Pancreas (tissue), 10 donors: Measurements from ENCODE around the gene IL1RL2. TPM values are rescaled to one million over a fixed set of nuclear protein-coding genes. Genes with fewer than 3 reads are reported as not detected.

ENCODE experiments used
- ATAC-seq, 4 donors: fragments of 200-7000 bp; cut with Tn5 transposase; one replicate each; pipeline versions ENCODE4 v1.8.0 to v1.9.1; 2020; ENCODE audit warnings: mild to moderate bottlenecking in 4 of 4, moderate library complexity in 4 of 4
- DNase-seq, 6 donors: peaks; one replicate each; pipeline ENCODE4 v3.0.0-alpha.2; 2020
- FAIRE-seq: peaks from 2 replicates; lab custom pipeline; 2012; peaks lifted over from hg19 to GRCh38; lab: Jason Lieb, UNC
- H3K27ac ChIP-seq, 4 donors: fragments of 200-600 bp; sonication (generic); 1 replicate in 3 of 4; 2 replicates in 1 of 4; pipeline versions ENCODE4 v1.5.0 to v1.8.0; 2020
- H3K27me3 ChIP-seq, 4 donors: fragments of 200-600 bp; one replicate each; pipeline ENCODE4 v1.8.0; 2021
- H3K36me3 ChIP-seq, 3 donors: fragments of 200-600 bp; sonication (generic) in 1 of 3; one replicate each; pipeline versions ENCODE4 v1.5.0 to v1.8.0; 2020 to 2021
- H3K4me1 ChIP-seq, 3 donors: fragments of 200-600 bp; one replicate each; pipeline ENCODE4 v1.8.0; 2021
- H3K4me3 ChIP-seq, 4 donors: fragments of 200-600 bp; sonication (generic) in 2 of 4; one replicate each; pipeline versions ENCODE4 v1.5.0 to v1.8.0; 2020 to 2021
- H3K9me3 ChIP-seq, 4 donors: fragments of 200-600 bp; one replicate each; pipeline ENCODE4 v1.8.0; 2021
- CTCF ChIP-seq, 4 donors: fragments of 200-600 bp; sonication (generic) in 3 of 4; IDR thresholded peaks; one replicate each; pipeline versions ENCODE4 v1.5.0 to v1.8.0; 2021; ENCODE audit warnings: antibody characterized with exemption in 4 of 4
- WGBS, 2 donors: extraction: QIAGEN DNeasy Blood & Tissue Kit; methylation state at CpG; one replicate each; pipeline ENCODE4 v1.1.7; 2013; 5-methylcytosine and 5-hydroxymethylcytosine counted together
- intact Hi-C, 3 donors: fragments of 100-400 bp; cut with DNase I; formaldehyde crosslinking; loops; one replicate each; pipeline versions ENCODE4 v1.11.1 to v1.14.2; 2022
- polyA plus RNA-seq, 2 donors: library from polyadenylated mRNA; stranded (reverse); fragments of 200-250 nt; gene quantifications; one replicate each; pipeline ENCODE4 v1.2.3, GENCODE V29; 2013
- total RNA-seq, 6 donors: library from RNA; stranded (reverse); fragmentation: NEBNext Ultra II Directional in 4 of 6; extraction: Animal tissue kit (Norgen Biotek cat#: 25700) in 4 of 6; gene quantifications; one replicate each; pipeline versions ENCODE4 v1.2.1 to v1.2.4, GENCODE V29; 2021 to 2023
- donor health status: healthy with polysubstance abuse.
- donor health status: DM: no; HTN: no; CAD: no; lungs with moderate emphysema.
- donor health status: DM: no; HTN: no; CAD: no.
- donor health status: control.
- donor health status: control.
- donor health status: Bipolar disorder and iron deficiency.
- donor health status: DM: yes; HTN: yes; CAD: no.
- donor health status: DM: no; HTN: no; CAD: no.
- donor health status: DM: no; HTN: no; CAD: no.
- donor health status: DM: yes; HTN: yes; CAD: no.

Gene IL1RL2
- total and polyA plus RNA-seq, 8 donors: 0.12 to 1.2 (median 0.34) TPM

- 28 to 40% methylated on average over 1 of the region's 1 CpG for WGBS, 2 donors
- H3K36me3 ChIP-seq: no peaks in the 10 kb centered on the region
- H3K27me3 ChIP-seq: peaks cover 0 to 4% (median 0%) of the 10 kb centered on the region in 4 donors
- no peak overlapping the region for H3K27ac ChIP-seq
- H3K4me1 ChIP-seq: peaks cover 0 to 4% (median 0%) of the 10 kb centered on the region in 3 donors
- no peak for DNase-seq
- peak overlapping the region in 1 of 4 donors; percentile 38 for H3K4me3 ChIP-seq
- no peaks in the 10 kb centered on the region for H3K9me3 ChIP-seq
- intact Hi-C loops: loop anchor here in 1 of 3 donors (5.0 kb wide), 1 partner anchor 190 kb away; no protein-coding TSS in a partner anchor
- no peak for ATAC-seq
- TF ChIP-seq CTCF (IDR thresholded peaks at IDR 0.05): no peak
- FAIRE-seq: no peak
Measured at GRCh38 chr2:102251849-102252203, 65.0 kb downstream of the IL1RL2 start.

- H3K27me3 ChIP-seq: peaks cover 0 to 4% (median 0%) of the 10 kb centered on the region in 4 donors
- peaks cover 0 to 4% (median 0%) of the 10 kb centered on the region in 3 donors for H3K4me1 ChIP-seq
- no peak for TF ChIP-seq CTCF (IDR thresholded peaks at IDR 0.05)
- FAIRE-seq: no peak
- WGBS, 2 donors: 93 to 94% methylated on average over 2 of the region's 2 CpGs
- H3K9me3 ChIP-seq: no peaks in the 10 kb centered on the region
- no peak overlapping the region for H3K4me3 ChIP-seq
- intact Hi-C loops: loop anchor here in 1 of 3 donors (5.0 kb wide), 1 partner anchor 190 kb away; no protein-coding TSS in a partner anchor
- no peaks in the 10 kb centered on the region for H3K36me3 ChIP-seq
- H3K27ac ChIP-seq: no peak overlapping the region
- no peak for DNase-seq
- ATAC-seq: no peak
Measured at GRCh38 chr2:102252236-102252635, 65.4 kb downstream of the IL1RL2 start.

- H3K27me3 ChIP-seq: peaks cover 0 to 4% (median 0%) of the 10 kb centered on the region in 4 donors
- no peak for DNase-seq
- H3K4me3 ChIP-seq: no peak overlapping the region
- H3K27ac ChIP-seq: no peak overlapping the region
- TF ChIP-seq CTCF (IDR thresholded peaks at IDR 0.05): no peak
- H3K4me1 ChIP-seq: peaks cover 0 to 4% (median 0%) of the 10 kb centered on the region in 3 donors
- FAIRE-seq: no peak
- no peaks in the 10 kb centered on the region for H3K36me3 ChIP-seq
- no peaks in the 10 kb centered on the region for H3K9me3 ChIP-seq
- 84 to 95% methylated on average over 1 of the region's 1 CpG for WGBS, 2 donors
- intact Hi-C loops: loop anchor here in 1 of 3 donors (5.0 kb wide), 1 partner anchor 189 kb away; no protein-coding TSS in a partner anchor
- ATAC-seq: no peak
Measured at GRCh38 chr2:102253140-102253752, 66.4 kb downstream of the IL1RL2 start.

GRCh38 chr2:102253753-102254150 is 66.9 kb downstream of the IL1RL2 start:
- intact Hi-C loops: loop anchor here in 1 of 3 donors (5.0 kb wide), 1 partner anchor 189 kb away; no protein-coding TSS in a partner anchor
- DNase-seq (no peak), FAIRE-seq (no peak), ATAC-seq (no peak)
- Histone ChIP-seq H3K4me3 (no peak overlapping the region), H3K27me3 (peaks cover 0 to 4% (median 0%) of the 10 kb centered on the region in 4 donors), H3K36me3 (no peaks in the 10 kb centered on the region), H3K9me3 (no peaks in the 10 kb centered on the region), H3K4me1 (peaks cover 0 to 4% (median 0%) of the 10 kb centered on the region in 3 donors), H3K27ac (no peak overlapping the region)
- WGBS, 2 donors: 41 to 54% methylated on average over 2 of the region's 2 CpGs
- TF ChIP-seq CTCF (IDR thresholded peaks at IDR 0.05): no peak

DNA sequence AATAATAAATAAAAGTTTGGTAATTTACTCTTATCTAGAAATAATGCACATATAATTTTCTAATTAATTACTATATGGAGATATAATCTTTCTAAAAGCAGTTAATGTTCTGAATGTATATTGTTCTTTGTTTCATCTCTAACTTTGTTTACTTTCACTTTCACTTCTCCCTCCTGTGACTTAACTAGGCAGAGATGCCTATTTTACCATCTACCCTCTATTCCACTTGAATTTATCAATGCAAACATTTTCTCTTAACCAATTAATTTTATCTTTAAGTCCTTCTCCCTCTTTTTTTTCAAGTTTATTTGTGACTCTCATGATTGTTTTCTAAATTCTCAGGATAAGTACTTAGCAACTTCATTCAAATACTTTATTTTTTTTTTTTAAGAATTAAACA is 69.5 kb downstream of the IL1RL2 start:
- no peak for TF ChIP-seq CTCF (IDR thresholded peaks at IDR 0.05)
- H3K36me3 ChIP-seq: no peaks in the 10 kb centered on the region
- ATAC-seq (peak in 1 of 4 donors; percentile 34), DNase-seq (no peak), FAIRE-seq (peak; percentile 76)
- no peak overlapping the region for H3K27ac ChIP-seq
- intact Hi-C loops: no loop called here
- H3K9me3 ChIP-seq: no peaks in the 10 kb centered on the region
- peaks cover 0 to 4% (median 0%) of the 10 kb centered on the region in 3 donors for H3K4me1 ChIP-seq
- H3K27me3 ChIP-seq: peaks cover 0 to 4% (median 0%) of the 10 kb centered on the region in 4 donors
- H3K4me3 ChIP-seq: no peak overlapping the region
